GM13977 (cell line): ENCODE measurements around the gene WDR45.

Source experiments
- DNase-seq: peaks from one replicate; pipeline ENCODE4 v3.0.0; 2012; ENCODE audit warnings: low spot score
- CTCF ChIP-seq: IDR thresholded peaks from 2 replicates; pipeline ENCODE4 v1.5.1; 2012; ENCODE audit warnings: mild to moderate bottlenecking, control low read depth; ENCODE audit not compliant: insufficient read depth; ENCODE audit errors: extremely low read depth, missing control alignments
- in situ Hi-C: fragments of 300-500 bp; cut with MboI; formaldehyde crosslinking; loops from one replicate; pipeline ENCODE4 v1.12.0; 2022; ENCODE audit warnings: low sequenced_read_pairs, low pct_unique_long_range_greater_than_20kb, mixed read lengths, inconsistent platforms; ENCODE audit not compliant: unreplicated experiment

WDR45 gene

GRCh38 chrX:49064303-49064702, 15.4 kb downstream of the WDR45 start:
- DNase-seq: no peak
- TF ChIP-seq CTCF: no peak
- in situ Hi-C loops: no loop called here

- TF ChIP-seq CTCF: no peak
- in situ Hi-C loops: no loop called here
Measured at GRCh38 chrX:49063715-49064114, 16.0 kb downstream of the WDR45 start.

GRCh38 chrX:49061916-49062315, 17.8 kb downstream of the WDR45 start:
- in situ Hi-C loops: no loop called here
- DNase-seq: no peak
- TF ChIP-seq CTCF: no peak

More at GRCh38 chrX:49063715-49064114, 16.0 kb downstream of the WDR45 start:
- DNase-seq: no peak

- no peak for DNase-seq
- in situ Hi-C loops: no loop called here
- no peak for TF ChIP-seq CTCF
Measured at GRCh38 chrX:49061490-49061889, 18.2 kb downstream of the WDR45 start.

GRCh38 chrX:49060914-49061313, 18.8 kb downstream of the WDR45 start:
- DNase-seq: no peak
- TF ChIP-seq CTCF: no peak
- in situ Hi-C loops: no loop called here

- no peak for TF ChIP-seq CTCF
- DNase-seq: no peak
- in situ Hi-C loops: no loop called here
Measured at GRCh38 chrX:49059681-49060085, 20.0 kb downstream of the WDR45 start.

GRCh38 chrX:49059201-49059600, 20.5 kb downstream of the WDR45 start:
- no peak for DNase-seq
- in situ Hi-C loops: no loop called here
- no peak for TF ChIP-seq CTCF
